Keratinocyte (primary cell): Measurements from ENCODE around the gene MICALL1.

ENCODE experiments used
- EZH2 ChIP-seq: IDR thresholded peaks from one replicate; pipeline ENCODE4 v1.6.1; 2012; ENCODE audit warnings: inconsistent platforms, mild to moderate bottlenecking, low read length, moderate library complexity
- TF ChIP-seq, protein P1 (sequence below), 3 experiments: IDR thresholded peaks in 1 of 3; conservative IDR thresholded peaks in 1 of 3; optimal IDR thresholded peaks in 1 of 3; 2 replicates in 2 of 3; 3 replicates in 1 of 3; pipeline versions ENCODE3 to v1.5.1; 2011; ENCODE audit warnings: low read length in 3 of 3, mild to moderate bottlenecking in 3 of 3, moderate library complexity in 2 of 3, control low read depth in 1 of 3, inconsistent platforms in 1 of 3; ENCODE audit not compliant: insufficient read depth in 2 of 3; ENCODE audit errors: extremely low read depth in 1 of 3

GRCh38 chr22:37979782-37980181 is 73.7 kb downstream of the MICALL1 start:
- TF ChIP-seq, protein P1, sequence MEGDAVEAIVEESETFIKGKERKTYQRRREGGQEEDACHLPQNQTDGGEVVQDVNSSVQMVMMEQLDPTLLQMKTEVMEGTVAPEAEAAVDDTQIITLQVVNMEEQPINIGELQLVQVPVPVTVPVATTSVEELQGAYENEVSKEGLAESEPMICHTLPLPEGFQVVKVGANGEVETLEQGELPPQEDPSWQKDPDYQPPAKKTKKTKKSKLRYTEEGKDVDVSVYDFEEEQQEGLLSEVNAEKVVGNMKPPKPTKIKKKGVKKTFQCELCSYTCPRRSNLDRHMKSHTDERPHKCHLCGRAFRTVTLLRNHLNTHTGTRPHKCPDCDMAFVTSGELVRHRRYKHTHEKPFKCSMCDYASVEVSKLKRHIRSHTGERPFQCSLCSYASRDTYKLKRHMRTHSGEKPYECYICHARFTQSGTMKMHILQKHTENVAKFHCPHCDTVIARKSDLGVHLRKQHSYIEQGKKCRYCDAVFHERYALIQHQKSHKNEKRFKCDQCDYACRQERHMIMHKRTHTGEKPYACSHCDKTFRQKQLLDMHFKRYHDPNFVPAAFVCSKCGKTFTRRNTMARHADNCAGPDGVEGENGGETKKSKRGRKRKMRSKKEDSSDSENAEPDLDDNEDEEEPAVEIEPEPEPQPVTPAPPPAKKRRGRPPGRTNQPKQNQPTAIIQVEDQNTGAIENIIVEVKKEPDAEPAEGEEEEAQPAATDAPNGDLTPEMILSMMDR (optimal IDR thresholded peaks at IDR 0.05 in 1 of 3, IDR thresholded peaks at IDR 0.05 in 1 of 3, conservative IDR thresholded peaks at IDR 0.05 in 1 of 3; ENCODE audit: extremely low read depth in 1 of 3, insufficient read depth in 2 of 3, low read length in 3 of 3) = no peak
- no peak for TF ChIP-seq EZH2
